Epithelial cell of prostate (primary cell): ENCODE data around the gene MYO15B.
"Not testable (repeated sequence)": the region's sequence is repeated elsewhere in the genome, so short reads cannot be mapped to it uniquely, and the experiment has no call there.

ENCODE experiments used
- DNase-seq: peaks from one replicate; pipeline ENCODE4 v3.0.0-alpha.2; 2011; ENCODE audit warnings: low read depth, low spot score
- H3K27ac ChIP-seq: fragments of 450-650 bp; 2 replicates; pipeline ENCODE4 v1.5.1; 2017; ENCODE audit warnings: mild to moderate bottlenecking

MYO15B gene

DNA sequence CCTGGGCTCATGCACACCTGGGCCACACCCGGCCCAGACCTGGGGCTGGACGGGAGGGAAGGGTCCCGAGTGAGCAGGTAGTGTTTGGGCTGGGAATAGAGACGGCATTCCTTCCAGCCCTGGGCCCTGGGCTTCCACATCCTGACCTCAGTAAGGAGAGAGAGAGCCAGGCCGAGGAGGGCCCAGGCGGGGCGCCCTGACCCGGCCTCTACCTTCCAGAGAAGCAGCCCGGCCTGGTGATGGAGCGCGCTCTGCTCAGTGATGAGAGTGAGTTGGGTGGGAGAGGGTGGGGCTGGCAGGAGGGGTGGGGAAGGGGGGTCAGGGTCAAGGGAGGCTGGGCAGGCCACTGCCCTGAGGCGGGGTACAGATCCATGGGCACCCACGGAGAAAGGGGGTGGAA is 13.6 kb upstream of the MYO15B start:
- no peak overlapping the region for H3K27ac ChIP-seq
- no peak for DNase-seq

DNA sequence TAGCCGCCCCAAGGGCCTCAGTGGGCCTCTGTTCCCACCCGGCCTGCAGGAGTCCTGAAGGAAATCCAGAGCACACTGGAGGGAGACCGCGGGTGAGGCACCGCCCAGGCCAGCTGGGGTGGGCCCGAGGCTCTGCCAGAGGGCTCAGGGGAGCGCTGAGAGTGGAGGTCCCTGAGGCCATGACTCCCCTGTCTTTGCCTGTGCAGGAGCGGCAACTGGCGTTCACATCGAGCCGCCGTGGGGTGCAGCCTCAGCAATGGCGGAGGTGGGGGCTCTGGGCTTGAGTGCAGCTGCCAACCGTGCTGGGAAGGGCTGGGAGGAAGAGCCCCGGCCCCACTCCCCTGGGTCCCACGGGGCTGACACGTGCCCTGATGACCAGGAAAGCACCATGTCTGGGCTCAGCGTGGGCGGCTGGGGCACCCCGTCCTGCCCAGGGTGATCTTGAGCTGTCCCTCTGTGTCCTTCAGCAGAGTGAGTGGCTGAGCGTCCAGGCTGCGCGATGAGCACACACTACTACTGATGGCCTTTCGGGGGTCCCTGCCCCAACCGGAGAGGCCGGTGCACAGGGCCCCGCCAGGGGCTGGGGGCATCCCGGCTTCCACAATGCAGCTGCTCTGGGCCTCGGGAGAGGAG is 13.1 kb upstream of the MYO15B start:
- H3K27ac ChIP-seq: no peak overlapping the region
- DNase-seq: no peak

DNA sequence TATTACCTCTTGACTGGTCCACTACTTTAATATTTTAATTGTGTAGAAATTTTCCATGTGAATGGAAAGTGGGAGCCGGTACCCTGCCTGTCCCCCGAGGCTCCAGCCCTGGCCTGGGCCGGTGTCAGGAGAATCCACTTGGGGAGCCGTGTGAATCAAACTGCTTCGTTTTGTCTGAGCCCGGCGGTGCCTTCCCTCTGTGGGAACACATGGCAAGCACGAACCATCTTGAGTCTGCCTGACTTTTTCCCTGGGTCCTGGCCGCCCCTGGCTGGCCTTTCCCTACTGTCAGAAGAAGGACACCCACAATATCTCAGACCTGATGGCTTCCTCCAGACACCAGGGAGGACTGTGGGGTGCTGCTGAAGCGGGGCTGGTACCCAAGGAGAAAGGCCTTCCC is 12.4 kb upstream of the MYO15B start:
- no peak overlapping the region for H3K27ac ChIP-seq
- DNase-seq: no peak

DNA sequence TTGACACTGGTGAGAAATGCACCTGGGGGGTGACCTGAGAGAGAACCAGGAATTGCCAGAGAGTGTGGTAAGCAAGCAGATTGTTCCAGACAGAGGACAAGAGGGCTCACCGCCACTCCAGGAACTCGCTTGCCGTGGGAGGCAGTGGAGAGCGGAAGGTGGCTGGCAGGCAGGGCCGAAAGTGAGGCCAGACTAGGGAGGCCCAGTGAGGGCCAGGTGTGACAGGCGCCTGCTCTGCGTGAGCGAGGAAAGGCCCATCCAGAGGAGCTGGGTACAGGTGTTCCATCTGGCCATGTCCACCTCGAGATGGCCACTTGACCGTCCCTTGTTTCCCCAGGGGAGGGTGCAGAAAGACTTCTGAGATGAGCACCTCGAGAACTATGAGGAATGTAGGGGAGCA is 11.9 kb upstream of the MYO15B start:
- no peak overlapping the region for H3K27ac ChIP-seq
- DNase-seq: no peak

DNA sequence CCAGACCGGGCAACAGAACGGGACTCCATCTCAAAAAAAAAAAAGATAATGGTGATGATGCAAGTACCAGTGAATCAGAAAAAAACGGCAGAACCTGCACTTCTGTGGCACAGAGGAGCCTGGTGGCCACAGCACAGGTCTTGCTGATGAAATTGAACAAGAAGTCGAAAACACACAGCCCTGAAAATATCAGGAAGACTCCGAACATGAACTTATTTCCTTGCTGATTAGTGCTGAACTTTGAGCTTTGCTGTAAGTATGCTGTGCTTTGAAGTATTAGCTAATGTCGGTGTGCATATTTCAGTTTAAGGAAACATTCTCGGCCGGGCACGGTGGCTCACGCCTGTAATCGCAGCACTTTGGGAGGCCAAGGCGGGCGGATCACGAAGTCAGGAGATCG is 10.9 kb upstream of the MYO15B start:
- H3K27ac ChIP-seq: no peak overlapping the region
- DNase-seq: no peak

DNA sequence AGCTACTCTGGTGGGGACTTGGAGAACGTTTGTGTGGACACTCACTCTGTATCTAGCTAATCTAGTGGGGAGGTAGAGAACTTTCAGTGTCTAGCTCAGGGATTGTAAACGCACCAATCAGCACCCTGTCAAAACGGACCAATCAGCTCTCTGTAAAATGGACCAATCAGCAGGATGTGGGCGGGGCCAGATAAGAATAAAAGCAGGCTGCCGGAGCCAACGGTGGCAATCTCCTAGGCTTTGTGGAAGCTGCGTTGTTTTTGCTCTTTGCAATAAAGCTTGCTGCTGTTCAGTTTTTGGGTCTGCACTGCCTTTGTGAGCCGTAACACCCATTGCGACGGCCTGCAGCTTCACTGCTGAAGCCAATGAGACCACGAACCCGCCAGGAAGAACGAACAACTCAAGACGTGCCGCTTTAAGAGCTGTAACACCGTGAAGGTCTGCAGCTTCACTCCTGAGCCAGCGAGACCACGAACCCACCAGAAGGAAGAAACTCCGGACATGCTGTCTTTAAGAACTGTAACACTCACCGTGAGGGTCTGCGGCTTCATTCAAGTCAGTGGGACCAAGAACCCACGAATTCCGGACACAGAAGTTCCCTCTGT is 6.4 kb upstream of the MYO15B start:
- DNase-seq, H3K27ac ChIP-seq: not testable (repeated sequence)

DNA sequence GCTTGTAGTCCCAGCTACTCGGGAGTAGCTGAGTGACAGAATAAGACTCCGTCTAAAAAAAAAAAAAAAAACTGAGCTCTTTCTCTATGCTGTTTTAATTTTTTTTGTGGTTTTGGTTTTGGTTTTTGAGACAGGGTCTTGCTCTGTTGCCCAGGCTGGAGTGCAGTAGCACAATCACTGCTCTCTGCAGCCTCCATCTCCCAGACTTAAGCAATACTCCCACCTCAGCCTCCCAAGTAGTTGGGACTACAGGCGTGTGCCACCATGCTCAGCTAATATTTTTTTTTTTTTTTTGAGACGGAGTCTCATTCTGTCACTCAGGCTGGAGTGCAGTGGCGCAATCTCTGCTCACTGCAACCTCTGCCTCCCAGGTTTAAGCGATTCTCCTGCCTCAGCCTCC is 4.4 kb upstream of the MYO15B start:
- not testable (repeated sequence) for H3K27ac ChIP-seq, DNase-seq

DNA sequence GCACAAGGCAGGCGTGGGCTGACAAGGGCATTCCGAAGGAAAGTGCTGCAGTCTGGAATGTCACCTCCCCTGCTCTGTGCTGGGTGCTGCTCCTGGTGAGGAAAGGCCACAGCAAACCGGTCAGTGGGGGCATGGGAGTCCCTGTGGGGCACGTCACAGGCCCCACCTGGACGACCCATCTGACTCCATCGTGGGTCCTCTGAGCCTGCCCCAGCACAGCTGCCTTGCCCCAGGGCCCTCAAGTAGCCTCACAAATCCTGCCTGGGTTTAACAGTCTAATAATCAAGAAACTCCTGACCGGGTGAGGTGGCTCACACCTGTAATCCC is 2.8 kb upstream of the MYO15B start:
- H3K27ac ChIP-seq: no peak overlapping the region
- DNase-seq: no peak

DNA sequence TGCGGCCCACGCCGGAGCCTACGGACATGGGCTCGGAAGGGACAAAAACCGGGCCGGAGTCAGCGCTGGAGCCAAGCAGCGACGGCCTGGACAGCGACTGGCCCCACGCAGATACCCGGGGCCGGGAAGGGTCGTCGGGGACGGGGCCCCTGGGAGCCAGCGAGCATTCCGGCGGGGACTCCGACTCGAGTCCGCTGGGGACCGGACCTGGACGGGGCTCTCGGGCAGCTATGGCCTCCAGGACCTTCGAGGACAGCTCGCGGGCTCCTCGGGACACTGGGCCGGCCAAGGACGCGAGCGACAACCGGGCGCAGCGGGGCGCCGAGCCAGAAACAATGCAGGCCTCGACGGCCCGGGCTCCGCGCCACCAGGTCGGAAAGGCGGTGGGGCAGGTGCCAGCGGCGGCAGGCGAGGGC is 1.0 kb downstream of the MYO15B start:
- DNase-seq: no peak
- no peak overlapping the region for H3K27ac ChIP-seq

DNA sequence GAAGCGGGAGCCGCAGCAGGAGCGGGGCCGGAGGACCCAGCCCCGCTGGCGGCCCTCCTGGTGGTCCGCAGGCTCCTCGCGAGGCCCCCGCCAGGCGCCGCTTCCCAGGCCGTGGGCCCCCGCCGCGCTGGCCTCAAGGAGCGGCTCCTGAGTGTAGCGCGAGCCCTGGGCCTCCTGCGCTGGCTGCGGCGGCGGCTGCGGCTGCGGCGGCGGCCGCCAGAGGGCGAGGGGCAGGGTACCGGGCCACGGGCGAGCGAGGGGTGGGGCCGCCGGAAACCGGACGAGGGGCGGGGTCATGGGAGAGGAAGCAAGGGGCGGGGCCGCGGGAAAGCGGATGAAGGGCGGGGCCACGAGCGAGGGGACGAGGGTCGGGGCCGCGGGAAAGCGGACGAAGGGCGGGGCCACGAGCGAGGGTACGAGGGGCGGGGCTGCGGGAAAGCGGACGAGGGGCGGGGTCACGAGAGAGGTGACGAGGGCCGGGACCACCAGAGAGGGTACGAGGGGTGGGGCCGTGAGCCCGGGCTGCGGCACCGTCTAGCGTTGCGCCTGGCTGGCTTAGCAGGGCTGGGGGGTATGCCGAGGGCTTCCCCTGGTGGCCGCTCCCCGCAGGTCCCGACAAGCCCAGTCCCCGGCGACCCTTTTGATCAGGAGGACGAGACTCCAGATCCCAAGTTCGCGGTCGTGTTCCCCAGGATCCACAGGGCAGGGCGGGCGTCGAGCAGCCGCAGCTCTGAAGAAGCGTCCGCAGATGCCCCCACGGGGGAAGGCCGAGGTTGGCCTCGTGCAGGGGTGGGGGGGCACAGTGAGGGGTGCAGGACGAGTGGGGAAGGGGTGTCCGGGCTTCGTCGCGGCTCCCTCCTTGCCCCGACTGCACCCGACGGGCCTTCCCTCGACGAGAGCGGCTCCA is 1.7 kb downstream of the MYO15B start:
- DNase-seq: no peak
- H3K27ac ChIP-seq: no peak overlapping the region

DNA sequence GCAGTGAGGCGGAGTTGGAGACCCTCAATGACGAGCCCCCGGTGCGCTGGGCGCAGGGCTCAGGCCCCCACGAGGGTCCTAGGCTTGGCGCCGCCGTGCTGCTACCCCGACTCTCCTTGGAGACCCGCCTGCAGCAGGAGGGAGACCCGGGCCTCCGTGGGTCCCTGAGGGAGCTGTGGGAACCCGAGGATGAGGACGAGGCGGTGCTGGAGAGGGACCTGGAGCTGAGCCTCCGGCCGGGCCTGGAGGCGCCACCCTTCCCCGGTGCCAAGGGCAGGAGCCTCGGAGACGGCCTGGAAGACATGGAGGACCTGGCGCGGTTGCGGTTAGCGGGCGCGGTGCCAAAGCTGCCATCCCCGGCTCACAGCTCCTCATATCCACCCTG is 2.3 kb downstream of the MYO15B start:
- H3K27ac ChIP-seq: no peak overlapping the region
- DNase-seq: no peak

DNA sequence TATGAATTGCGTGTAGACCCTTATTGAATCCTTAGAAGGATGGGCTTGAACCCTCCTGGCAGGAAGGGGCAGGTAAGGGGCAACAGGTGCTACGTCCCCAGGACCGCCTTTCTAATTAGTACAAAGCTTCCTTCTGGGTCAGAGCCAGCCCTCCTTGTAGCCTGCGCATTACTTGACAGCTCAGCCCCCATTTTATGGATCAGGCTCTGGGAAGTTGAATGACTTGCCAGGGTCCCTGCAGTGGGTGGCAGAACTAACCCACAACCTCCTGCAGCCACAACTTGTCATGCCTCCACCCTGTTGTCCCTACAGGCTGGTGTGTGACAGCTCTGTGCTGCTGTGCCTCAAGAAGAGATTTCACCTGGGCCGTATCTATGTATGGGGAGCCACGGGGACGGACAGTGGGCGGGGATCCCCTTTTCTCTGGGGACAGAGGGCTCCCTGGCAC is 2.7 kb downstream of the MYO15B start:
- no peak overlapping the region for H3K27ac ChIP-seq
- DNase-seq: no peak

DNA sequence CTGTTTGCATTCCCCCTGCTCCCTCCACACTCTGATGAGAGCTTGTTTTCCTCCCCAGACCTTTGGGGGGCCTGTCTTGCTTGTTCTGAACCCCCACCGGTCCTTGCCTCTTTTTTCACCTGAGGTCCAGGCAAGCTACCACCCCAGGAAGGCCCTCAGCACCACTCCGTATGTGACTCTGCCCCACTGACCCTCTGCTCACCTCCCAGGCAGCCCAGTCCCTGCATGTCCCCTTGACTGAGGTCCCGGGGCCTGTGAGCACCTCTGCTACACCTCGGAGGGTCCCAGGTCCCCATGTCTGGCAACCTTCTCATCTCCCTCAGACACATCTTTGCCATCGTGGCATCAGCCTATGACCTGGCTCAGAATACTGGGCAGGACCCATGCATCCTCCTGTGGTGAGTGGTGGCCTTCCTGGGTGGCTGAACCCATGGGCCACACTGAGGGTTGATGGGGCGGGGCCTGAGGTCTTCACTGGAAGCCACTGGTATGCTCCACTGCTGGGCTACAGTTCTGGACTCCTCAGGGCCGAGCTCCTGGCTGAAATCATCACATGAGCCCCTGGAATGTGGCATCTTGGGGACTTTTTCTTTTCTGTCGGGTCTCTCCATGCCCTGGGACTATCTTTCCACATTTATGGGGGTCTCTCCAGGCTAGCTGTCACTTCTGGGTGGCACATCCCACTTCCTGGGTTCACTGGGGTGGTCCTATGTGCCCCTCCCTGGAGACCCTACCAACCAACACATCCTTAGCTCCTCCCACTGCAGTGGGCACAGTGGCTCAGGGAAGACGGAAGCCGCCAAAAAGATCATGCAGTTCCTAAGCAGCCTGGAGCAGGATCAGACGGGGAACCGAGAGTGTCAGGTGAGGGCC is 3.5 kb downstream of the MYO15B start:
- no peak for DNase-seq
- no peak overlapping the region for H3K27ac ChIP-seq

DNA sequence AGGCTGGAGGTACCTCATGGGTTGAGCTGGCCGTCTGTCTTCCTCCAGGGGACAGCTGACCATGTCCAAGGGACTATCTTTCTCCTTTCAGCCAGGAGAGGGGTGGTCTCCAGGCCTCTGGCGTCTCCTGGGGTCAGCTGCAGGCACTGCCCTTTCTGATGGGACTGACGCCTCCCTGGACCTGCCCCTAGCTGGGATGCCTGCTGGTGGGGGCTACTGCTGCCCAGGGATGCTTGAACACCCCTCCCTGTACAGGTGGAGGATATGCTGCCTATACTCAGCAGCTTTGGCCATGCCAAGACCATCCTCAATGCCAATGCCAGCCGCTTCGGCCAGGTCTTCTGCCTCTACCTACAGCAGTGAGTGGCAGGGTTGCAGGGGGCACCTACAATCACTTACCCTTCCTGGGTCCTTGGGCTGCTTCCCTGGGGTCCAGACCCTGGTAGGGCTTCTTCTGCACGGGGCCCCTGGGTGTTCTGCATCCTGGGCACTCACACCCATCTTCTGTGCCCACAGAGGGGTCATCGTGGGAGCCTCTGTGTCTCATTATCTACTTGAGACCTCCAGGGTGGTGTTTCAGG is 4.2 kb downstream of the MYO15B start:
- no peak for DNase-seq
- no peak overlapping the region for H3K27ac ChIP-seq

DNA sequence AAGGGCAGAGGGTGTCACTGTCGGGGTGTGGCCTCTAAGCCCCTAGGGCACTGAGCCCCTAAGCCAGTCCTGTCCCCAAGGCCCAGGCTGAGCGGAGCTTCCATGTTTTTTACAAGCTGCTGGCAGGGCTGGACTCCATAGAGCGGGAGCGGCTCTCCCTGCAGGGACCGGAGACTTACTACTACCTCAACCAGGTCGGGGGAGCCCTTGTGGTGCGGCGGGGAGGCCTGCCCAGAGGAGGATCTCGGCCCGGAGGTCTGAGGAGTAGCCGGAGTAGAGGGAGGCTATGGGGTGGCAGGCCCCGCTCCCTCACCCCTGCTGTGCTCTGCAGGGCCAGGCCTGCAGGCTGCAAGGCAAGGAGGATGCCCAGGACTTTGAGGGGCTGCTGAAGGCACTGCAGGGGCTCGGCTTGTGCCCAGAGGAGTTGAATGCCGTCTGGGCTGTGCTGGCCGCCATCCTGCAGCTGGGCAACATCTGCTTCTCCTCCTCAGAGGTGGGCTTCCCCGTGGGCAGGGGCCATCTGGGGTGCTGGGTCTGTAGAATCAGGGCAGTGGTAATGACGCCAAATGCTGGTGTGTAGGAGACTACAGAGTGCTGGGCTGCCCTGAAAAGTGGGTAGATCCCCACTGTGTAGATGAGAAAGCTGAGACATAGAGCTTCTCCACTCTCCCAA is 4.9 kb downstream of the MYO15B start:
- DNase-seq: no peak
- no peak overlapping the region for H3K27ac ChIP-seq

DNA sequence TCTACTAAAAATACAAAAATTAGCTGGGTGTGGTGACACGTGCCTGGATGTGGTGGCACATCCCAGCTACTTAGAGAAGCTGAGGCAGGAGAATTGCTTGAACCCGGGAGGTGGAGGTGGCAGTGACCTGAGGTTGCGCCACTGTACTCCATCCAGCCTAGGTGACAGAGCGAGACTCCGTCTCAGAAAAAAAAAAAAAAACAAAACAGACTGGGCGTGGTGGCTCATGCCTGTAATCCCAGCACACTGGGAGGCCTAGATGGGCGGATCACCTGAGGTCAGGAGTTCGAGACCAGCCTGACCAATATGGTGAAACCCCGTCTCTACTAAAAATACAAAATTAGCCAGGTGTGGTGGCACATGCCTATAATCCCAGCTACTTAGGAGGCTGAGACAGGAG is 5.8 kb downstream of the MYO15B start:
- H3K27ac ChIP-seq, DNase-seq: not testable (repeated sequence)

DNA sequence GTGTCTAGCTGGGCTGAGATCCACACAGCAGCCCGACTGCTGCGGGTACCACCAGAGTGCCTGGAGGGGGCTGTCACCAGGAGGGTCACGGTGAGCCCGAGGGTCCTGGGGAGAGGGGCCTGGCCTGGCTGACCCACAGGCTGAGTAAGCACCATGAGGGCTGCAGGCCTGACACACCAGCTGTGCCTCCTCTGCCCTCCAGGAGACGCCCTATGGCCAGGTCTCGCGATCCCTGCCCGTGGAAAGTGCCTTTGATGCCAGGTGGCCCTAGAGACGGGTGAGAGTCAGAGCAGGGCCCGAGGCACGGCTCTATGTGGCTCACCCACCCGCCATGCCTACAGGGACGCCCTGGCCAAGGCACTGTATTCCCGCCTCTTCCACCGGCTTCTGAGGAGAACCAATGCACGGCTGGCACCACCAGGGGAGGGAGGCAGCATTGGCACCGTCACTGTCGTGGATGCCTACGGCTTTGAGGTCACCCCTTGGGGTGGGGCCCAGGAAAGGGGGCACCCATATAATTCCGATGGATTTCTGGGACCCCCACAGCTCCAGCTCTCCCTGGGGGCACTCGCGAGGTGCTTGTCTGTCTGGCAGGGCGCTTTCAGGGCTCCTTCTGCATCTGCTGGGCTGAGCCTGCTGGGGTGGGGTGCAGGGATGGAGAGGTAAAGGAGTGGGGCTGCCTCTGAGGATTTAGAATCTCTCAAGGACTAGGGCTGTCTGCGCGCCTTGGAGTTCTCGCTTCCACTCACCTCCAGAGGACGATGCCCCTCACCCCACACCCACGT is 7.1 kb downstream of the MYO15B start:
- no peak overlapping the region for H3K27ac ChIP-seq
- DNase-seq: no peak

DNA sequence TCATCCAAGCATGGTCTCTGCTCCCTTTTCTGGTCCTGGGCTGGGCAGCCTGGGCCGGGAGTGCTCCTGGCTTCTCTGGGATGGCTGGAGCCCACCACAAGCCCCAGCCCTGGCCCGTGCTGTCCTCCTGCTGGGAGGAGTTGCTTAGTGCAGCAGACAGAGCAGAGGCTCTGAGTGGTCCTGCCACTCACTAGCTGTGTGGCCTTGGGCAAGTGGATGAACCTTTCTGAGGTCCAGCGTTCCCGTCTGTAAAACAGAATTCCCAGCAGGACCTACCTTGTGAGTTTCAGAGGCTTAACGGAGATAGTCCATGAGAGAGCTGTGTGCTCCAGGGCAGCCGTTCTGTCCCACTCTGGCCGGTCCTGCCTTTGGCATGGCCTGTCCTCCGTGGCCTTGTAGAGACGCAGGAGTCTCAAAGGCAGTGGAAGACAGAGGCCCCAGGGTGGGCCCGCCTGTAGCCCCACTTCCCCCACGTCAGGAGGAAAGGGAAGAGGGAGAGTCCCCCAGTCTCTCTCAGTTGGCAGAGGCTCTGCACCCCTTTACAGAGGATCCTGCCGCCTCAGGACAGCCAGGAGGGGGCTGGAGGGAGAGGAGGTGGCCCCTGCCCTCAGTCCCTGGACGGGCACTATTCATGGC is 7.8 kb downstream of the MYO15B start:
- H3K27ac ChIP-seq: no peak overlapping the region
- DNase-seq: no peak
